Muscle of arm (tissue), 12 donors: ENCODE measurements around the gene ARHGAP42. TPM values are rescaled to one million over a fixed set of nuclear protein-coding genes. Genes with fewer than 3 reads are reported as not detected.

ENCODE experiments used
- DNase-seq: peaks from one replicate; pipeline ENCODE4 v3.0.0-alpha.2; 2013
- polyA plus RNA-seq, 12 donors: library from polyadenylated mRNA; unstranded; fragments of 120-200 nt; gene quantifications; one replicate each; pipeline ENCODE4 v1.2.1, GENCODE V29; 2013; ENCODE audit not compliant: insufficient read length in 12 of 12

The ARHGAP42 gene
- polyA plus RNA-seq, 12 donors = 12.7 to 37.3 (median 30.1) TPM; not detected in 1

DNA sequence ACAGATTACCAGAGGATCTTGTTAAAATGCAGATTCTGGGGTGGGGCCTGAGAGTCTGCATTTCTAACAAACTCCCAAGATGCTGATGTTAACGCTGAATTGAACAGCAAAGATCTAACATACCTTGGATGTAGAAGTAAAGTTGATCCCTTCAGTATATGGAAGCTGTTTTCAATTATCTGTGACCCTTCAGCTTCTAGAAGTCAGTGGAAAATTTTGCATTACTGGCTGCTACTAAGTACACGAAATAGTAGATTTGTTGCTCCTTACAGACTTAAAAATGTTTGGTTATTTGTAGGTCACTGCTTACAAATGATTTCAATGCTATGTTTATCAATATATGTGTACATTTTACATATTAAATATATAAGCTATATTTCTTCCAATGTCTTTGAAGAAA is 107.4 kb downstream of the ARHGAP42 start:
- DNase-seq = no peak

DNA sequence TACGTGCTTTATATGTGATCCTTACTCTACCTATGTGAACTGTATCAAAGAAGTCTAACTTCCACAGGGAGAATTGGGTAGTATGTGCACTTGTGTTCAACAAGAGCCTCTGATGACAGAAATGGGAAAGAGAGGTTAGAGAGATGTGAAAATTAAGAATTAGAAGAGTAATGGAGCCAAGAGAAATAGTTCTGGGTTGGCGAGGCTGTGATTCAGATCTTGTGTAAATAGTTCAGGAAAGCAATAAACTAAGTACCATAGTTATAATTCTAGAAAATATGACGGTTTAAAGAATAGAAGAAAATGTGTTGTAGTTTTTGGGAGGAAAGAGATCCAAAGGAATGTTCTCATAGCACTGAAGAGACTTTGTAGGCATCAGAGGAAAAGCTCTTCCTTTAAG is 112.4 kb downstream of the ARHGAP42 start:
- DNase-seq = no peak

- DNase-seq = no peak
These were observed 113.1 kb downstream of the ARHGAP42 start for GRCh38 chr11:100800202-100800601.

- DNase-seq = no peak
These were observed 114.3 kb downstream of the ARHGAP42 start for GRCh38 chr11:100801225-100801999.

DNA sequence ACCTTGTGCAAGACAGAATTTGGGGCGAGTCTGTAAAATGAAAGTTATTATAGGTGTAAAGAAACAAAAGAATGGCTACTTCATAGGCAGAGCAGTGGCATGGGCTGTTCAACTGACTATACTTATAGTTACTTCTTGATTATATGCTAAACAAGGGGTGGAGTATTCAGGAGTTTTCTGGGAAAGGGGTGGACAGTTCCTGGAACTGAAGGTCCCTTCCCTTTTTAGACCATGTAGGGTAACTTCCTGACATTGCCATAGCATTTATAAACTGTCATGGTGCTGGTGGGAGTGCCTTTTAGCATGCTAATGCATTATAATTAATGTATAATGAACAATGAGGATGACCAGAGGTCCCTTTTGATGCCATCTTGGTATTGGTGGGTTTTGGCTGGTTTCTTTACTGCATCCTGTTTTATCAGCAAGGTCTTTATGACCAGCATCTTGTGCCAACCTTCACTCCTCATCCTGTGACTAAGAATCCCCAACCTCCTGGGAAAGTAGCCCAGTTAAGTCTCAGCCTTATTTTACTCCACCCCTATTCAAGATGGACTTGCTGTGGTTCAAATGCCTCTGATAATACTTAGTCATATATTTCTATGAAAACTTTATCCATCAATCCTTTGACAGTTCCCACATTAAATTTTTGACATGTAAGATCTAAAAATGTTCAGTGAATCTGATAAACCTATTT is 118.6 kb downstream of the ARHGAP42 start:
- DNase-seq = no peak

DNA sequence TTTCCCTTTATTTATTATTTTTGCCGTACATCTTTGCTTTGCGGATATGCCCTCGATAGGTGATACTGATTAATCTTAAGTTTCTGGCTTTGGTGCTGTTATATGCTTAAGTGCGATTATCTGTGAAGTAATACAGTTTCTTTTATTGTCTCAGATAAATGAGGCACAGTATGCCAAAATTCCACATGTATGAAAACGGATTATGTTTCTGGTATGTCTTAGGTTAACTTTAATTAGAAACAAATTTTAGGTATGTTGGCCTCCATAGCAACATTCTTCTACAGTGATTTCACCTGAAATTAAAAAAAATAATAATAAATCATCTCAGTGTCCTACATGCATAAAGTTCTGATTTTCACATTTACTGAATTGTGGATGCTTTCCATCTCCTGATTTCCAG is 119.2 kb downstream of the ARHGAP42 start:
- DNase-seq = no peak

DNA sequence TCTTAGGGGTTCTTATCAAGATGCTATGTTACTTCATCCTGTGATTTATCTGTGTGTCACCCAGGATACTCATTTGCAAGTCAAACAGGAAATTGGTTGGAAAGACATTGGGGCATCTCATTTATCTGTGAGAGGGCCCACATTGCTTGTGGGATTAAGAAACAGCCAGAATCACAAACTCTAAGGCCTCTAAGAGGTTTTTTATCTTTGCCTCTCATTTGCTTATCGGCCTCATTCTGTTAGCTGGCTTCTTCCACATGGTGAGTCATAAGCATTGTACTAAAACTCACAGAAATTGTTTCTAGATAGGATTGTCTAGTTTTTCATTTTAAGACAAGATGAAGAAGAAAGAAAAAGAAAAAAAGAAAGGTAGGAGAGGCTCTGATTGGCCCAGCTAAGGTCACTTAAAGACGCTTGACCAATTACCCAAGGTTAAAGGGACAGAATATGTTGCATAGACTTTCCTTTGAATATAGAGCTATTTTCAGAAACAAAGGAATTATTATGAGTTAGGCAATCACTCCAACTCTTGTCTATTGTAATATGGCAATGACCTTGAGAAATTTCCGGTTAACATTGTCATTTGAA is 121.9 kb downstream of the ARHGAP42 start:
- no peak for DNase-seq

GRCh38 chr11:100810146-100810545 is 123.1 kb downstream of the ARHGAP42 start:
- no peak for DNase-seq

- no peak for DNase-seq
These were observed 123.6 kb downstream of the ARHGAP42 start for GRCh38 chr11:100810666-100811065.

DNA sequence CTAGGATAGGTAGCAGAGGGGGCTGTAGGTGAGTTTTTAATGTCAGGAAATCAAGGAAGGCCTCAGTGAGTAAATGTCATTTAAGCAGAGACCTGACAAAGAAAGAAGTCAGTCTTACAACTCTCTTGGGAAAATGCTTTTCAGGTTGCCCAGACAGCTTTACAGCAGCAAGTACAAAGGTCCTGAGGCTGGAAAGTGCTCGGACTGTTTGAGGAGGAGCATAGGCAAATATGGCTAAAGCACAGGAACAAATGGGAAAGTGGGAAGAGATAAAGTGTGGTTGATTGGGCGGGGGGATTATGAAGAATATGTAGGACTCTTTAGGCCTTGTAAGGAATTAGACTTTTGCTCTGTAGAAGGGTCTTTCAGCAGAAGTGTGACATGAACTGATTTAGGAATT is 125.4 kb downstream of the ARHGAP42 start:
- no peak for DNase-seq

DNA sequence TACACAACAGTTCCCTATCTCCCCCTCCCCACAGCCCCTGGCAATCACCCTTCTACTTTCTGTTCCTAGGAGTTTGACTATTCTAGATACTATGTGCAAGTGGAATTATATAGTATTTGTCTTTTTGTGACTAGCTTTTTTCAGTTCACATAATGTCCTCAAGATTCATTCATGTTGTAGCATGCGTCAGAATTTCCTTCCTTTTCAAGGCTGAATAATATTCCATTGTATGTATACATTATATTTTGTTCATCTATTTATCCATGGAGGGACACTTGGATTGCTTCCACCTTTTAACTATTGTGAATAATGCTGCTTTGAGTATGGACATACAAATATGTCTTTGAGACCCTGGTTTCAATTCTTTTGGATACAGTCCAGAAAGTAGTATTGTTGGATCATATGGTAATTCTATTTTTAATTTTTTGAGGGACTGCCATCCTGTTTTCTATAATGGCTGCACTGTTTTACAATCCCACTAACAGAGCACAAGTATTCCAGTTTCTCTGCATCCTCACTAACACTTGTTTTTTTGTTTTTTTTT is 128.8 kb downstream of the ARHGAP42 start:
- no peak for DNase-seq

DNA sequence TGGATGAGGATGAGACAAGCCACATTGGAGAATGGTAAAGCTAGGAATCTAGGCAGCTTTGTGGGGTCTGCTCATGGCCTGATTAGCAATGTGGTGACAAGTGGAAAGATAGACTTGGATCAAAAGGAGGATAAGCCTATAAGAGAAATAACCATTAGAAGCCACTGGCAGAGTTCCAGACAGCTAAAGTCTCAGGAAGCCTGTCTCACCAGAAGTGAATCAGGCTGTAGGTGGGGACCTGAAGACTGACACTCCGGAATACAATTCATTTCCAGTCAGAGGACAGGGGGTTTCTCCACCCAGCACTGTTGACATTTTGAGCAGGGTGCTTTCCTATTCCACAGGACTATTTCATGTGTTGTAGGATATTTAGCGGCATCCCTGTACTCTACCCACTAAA is 129.7 kb downstream of the ARHGAP42 start:
- no peak for DNase-seq

- no peak for DNase-seq
These were observed 130.5 kb downstream of the ARHGAP42 start for GRCh38 chr11:100817620-100818019.

DNA sequence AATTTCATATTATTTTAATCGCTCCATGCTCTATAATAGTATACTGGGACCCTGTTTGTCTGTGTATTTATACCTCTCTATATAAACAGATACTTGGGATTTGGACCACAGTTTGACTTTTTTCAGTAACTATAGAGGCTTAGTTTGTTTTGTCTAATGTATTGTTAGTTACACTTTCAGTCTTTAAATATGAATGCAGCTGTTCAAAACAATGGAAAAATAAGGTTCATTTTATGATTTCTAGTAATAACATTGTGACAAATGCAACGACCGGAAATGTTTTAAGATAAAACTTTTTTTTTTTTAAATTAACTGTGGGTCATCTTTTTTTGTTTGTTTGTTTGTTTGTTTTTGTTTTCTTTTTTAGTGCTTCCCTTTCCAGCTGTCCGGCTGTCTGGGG is 133.5 kb downstream of the ARHGAP42 start:
- no peak for DNase-seq

DNA sequence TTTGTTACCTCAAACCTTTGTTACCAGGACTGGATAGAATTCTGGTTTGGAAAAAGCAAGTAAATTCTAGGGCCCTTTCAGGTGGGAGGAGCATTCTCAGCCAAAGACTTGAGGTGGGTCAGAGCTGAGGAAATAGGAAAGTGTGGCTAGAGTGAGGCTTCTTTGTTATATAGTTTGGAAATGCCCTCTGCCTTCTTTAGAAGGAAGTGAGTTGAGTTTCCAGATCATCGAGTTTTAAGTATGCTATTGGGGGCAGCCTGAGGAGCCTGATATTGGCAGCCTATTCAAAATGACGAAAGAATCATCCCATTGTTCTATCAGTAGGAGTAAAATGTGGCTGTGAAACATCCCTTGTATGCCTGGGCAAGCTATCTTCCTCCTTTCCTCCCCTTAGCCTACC is 134.1 kb downstream of the ARHGAP42 start:
- DNase-seq = no peak

- no peak for DNase-seq
These were observed 136.3 kb downstream of the ARHGAP42 start for GRCh38 chr11:100823360-100823759.

- DNase-seq = no peak
These were observed 137.1 kb downstream of the ARHGAP42 start for GRCh38 chr11:100824041-100824809.

GRCh38 chr11:100825626-100826025 is 138.5 kb downstream of the ARHGAP42 start:
- DNase-seq = no peak

DNA sequence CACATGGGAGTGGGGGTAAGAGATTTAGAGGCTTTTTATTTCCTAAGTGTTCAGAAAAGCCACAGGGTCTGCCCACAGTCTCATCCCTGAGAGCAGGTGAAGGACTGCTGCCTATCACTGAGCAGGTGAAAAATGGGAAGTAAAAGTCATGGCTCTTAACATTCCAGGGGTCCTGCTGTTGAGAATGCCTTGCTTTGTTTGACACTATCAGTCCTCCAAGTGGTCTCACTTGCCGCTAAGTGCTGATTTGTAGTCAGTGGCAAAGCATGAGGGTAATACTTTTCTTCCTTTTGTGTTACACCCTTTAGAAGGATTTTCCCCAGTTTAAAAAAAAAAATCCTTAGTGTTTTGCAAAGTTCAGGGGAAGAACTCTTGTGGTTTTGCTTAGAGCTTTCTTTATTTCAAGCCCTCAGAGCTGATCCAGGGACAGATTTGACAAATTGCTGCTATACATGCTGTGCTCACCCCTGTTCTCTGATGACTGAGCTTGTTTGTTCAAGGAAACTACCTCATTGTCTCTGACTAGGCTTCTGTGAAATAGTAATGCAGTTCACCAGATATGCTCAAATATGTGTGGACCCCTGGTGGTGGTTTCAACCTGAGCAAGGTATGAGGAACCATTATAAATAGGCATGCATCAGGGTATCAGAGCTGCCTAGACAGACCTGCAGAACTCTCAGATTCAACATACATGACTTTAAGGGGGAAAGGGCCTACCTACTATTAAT is 141.0 kb downstream of the ARHGAP42 start:
- no peak for DNase-seq

DNA sequence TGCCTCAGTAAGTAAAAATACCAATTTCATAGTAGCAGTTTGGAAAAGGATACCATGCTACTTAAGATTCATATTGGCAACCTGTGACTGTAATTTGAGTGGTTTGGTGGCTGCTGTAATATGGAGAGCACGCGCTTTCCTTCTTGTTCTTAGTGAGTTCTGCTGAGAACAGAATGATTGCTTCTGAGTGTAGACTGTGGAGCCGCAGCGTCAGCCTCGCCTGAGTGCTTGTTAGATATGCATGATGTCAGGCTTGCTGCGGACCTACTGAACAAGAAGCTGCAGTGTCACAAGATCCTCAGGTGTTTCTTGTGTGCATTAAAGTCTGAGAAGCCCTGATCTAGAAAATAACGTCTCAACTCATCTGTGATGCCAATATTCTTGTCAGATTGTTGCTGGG is 143.2 kb downstream of the ARHGAP42 start:
- no peak for DNase-seq
